ENCODE results near the gene CSMD2. TPM values are rescaled to one million over a fixed set of nuclear protein-coding genes. Genes with fewer than 3 reads are reported as not detected.

Gene CSMD2
- polyA plus RNA-seq, 1 experiment, result 2.3 TPM

DNA sequence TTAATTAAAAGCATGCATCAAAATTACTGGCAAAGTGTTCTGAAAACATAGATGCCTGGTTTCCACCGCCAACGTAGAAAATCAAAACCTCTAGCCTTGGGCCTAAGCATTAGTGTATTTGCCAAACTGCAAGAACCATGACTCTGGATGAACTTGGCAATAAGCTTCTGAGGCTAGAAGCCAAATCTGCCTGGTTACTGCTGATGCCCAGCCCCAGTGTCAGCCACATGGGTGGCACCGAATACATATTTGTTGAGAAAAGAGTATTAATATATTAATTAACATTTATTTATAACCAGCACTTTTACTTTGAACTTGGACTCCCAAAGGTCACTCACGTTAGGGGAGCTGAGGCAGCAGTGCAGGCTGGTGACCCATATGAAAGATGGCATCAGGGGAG lies 441.8 kb downstream of the CSMD2 start:
- no peak for TF ChIP-seq CTCF (IDR thresholded peaks at IDR 0.05; ENCODE audit: low read depth, low read length)
- Histone ChIP-seq H3K27ac (ENCODE audit: low read depth, low read length) (no peak overlapping the region), H3K27me3 (ENCODE audit: control insufficient read depth, insufficient read depth, low read length) (no peaks in the 10 kb centered on the region), H3K9me3 (ENCODE audit: control insufficient read depth, insufficient read depth, low read length) (no peaks in the 10 kb centered on the region), H3K4me3 (ENCODE audit: low read depth, low read length) (no peak overlapping the region)
- POLR2A ChIA-PET, result no interaction called here
- no peak for DNase-seq (ENCODE audit: low read depth, low spot score)
- CTCF ChIA-PET, result no interaction called here

GRCh38 chr1:33721301-33721815 lies 443.7 kb downstream of the CSMD2 start:
- no peak for TF ChIP-seq CTCF (IDR thresholded peaks at IDR 0.05; ENCODE audit: low read depth, low read length)
- no peak for DNase-seq (ENCODE audit: low read depth, low spot score)
- Histone ChIP-seq H3K4me3 (ENCODE audit: low read depth, low read length) (no peak overlapping the region), H3K27ac (ENCODE audit: low read depth, low read length) (no peak overlapping the region), H3K27me3 (ENCODE audit: control insufficient read depth, insufficient read depth, low read length) (no peaks in the 10 kb centered on the region), H3K9me3 (ENCODE audit: control insufficient read depth, insufficient read depth, low read length) (no peaks in the 10 kb centered on the region)
- CTCF ChIA-PET, result interaction anchor here (1.3 kb wide), 1 partner anchor 14 kb away, joined by 4 read pairs; no protein-coding TSS in a partner anchor
- POLR2A ChIA-PET, result no interaction called here

- ChIA-PET CTCF (interaction anchor here (0.5 to 1.0 kb wide), 2 partner anchors 16 to 87 kb away, joined by 3 to 6 read pairs; no protein-coding TSS in a partner anchor), POLR2A (no interaction called here)
- peak; percentile 7 for DNase-seq (ENCODE audit: low read depth, low spot score)
- no peak overlapping the region for H3K27ac ChIP-seq (ENCODE audit: low read depth, low read length)
- H3K27me3 ChIP-seq (ENCODE audit: control insufficient read depth, insufficient read depth, low read length), result no peaks in the 10 kb centered on the region
- no peak overlapping the region for H3K4me3 ChIP-seq (ENCODE audit: low read depth, low read length)
- H3K9me3 ChIP-seq (ENCODE audit: control insufficient read depth, insufficient read depth, low read length), result no peaks in the 10 kb centered on the region
- TF ChIP-seq CTCF (IDR thresholded peaks at IDR 0.05; ENCODE audit: low read depth, low read length), result no peak
Measured at GRCh38 chr1:33719771-33720670, 445.0 kb downstream of the CSMD2 start.

GRCh38 chr1:33719326-33719725 lies 445.7 kb downstream of the CSMD2 start:
- TF ChIP-seq CTCF (IDR thresholded peaks at IDR 0.05; ENCODE audit: low read depth, low read length), result no peak
- ChIA-PET POLR2A (no interaction called here), CTCF (interaction anchor here (1.0 kb wide), 1 partner anchor 86 kb away, joined by 6 read pairs; no protein-coding TSS in a partner anchor)
- no peak for DNase-seq (ENCODE audit: low read depth, low spot score)
- Histone ChIP-seq H3K4me3 (ENCODE audit: low read depth, low read length) (no peak overlapping the region), H3K27ac (ENCODE audit: low read depth, low read length) (no peak overlapping the region), H3K9me3 (ENCODE audit: control insufficient read depth, insufficient read depth, low read length) (no peaks in the 10 kb centered on the region), H3K27me3 (ENCODE audit: control insufficient read depth, insufficient read depth, low read length) (no peaks in the 10 kb centered on the region)

- Histone ChIP-seq H3K9me3 (ENCODE audit: control insufficient read depth, insufficient read depth, low read length) (no peaks in the 10 kb centered on the region), H3K27ac (ENCODE audit: low read depth, low read length) (no peak overlapping the region), H3K27me3 (ENCODE audit: control insufficient read depth, insufficient read depth, low read length) (no peaks in the 10 kb centered on the region), H3K4me3 (ENCODE audit: low read depth, low read length) (no peak overlapping the region)
- CTCF ChIA-PET, result no interaction called here
- TF ChIP-seq CTCF (IDR thresholded peaks at IDR 0.05; ENCODE audit: low read depth, low read length), result no peak
- no peak for DNase-seq (ENCODE audit: low read depth, low spot score)
- POLR2A ChIA-PET, result no interaction called here
Measured at GRCh38 chr1:33718186-33718585, 446.8 kb downstream of the CSMD2 start.
